ENCODE results near the gene ISG20. TPM values are rescaled to one million over a fixed set of nuclear protein-coding genes. Genes with fewer than 3 reads are reported as not detected.

ISG20 gene
- total RNA-seq, 1 donor from 2014 or later: 15.9 TPM

- Histone ChIP-seq H3K4me1 (ENCODE audit: insufficient read depth, low read length) (peaks cover 22% of the 10 kb centered on the region), H3K9me3 (ENCODE audit: insufficient read depth, low read depth, low read length) (no peaks in the 10 kb centered on the region), H3K9ac (ENCODE audit: low read length) (no peak overlapping the region), H3K4me3 (ENCODE audit: insufficient read depth, low read depth, low read length) (no peak overlapping the region), H3K4me2 (ENCODE audit: low read length) (no peak overlapping the region), H4K20me1 (ENCODE audit: insufficient read depth, low read length) (peaks cover 7% of the 10 kb centered on the region), H3K36me3 (ENCODE audit: insufficient read depth, low read length) (no peaks in the 10 kb centered on the region), H3K27me3 (ENCODE audit: insufficient read depth, low read length) (no peaks in the 10 kb centered on the region), H2AFZ (ENCODE audit: low read depth, low read length) (no peak overlapping the region), H3K79me2 (ENCODE audit: insufficient read depth, low read length) (no peaks in the 10 kb centered on the region), H3K27ac (ENCODE audit: low read depth, low read length) (no peak overlapping the region)
- H3K4me3 Mint-ChIP-seq (ENCODE audit: unreplicated experiment): no peak overlapping the region
- H3K4me1 Mint-ChIP-seq (ENCODE audit: low read depth, unreplicated experiment): peaks cover 13% of the 10 kb centered on the region
- no peak for TF ChIP-seq EZH2 (IDR thresholded peaks at IDR 0.05; ENCODE audit: insufficient read depth, low read length)
- TF ChIP-seq CTCF (IDR thresholded peaks at IDR 0.05; ENCODE audit: insufficient read depth, low read depth, low read length): no peak
- H3K9me3 Mint-ChIP-seq (ENCODE audit: unreplicated experiment): peaks cover 5% of the 10 kb centered on the region
- no peaks in the 10 kb centered on the region for H3K27me3 Mint-ChIP-seq (ENCODE audit: low read depth, unreplicated experiment)
- no peak overlapping the region for H3K27ac Mint-ChIP-seq (ENCODE audit: unreplicated experiment)
- no peak for FAIRE-seq
- DNase-seq (ENCODE audit: low read depth): no peak
- H3K36me3 Mint-ChIP-seq (ENCODE audit: low read depth, unreplicated experiment): peaks cover 7% of the 10 kb centered on the region
Measured at GRCh38 chr15:88645171-88646087, 6.6 kb downstream of the ISG20 start.

GRCh38 chr15:88646088-88646405 is 7.2 kb downstream of the ISG20 start:
- H3K27me3 ChIP-seq (ENCODE audit: insufficient read depth, low read length): no peaks in the 10 kb centered on the region
- Mint-ChIP-seq H3K27me3 (ENCODE audit: low read depth, unreplicated experiment) (no peaks in the 10 kb centered on the region), H3K9me3 (ENCODE audit: unreplicated experiment) (peaks cover 5% of the 10 kb centered on the region), H3K27ac (ENCODE audit: unreplicated experiment) (no peak overlapping the region), H3K4me1 (ENCODE audit: low read depth, unreplicated experiment) (peaks cover 15% of the 10 kb centered on the region), H3K36me3 (ENCODE audit: low read depth, unreplicated experiment) (peaks cover 7% of the 10 kb centered on the region), H3K4me3 (ENCODE audit: unreplicated experiment) (no peak overlapping the region)
- no peak overlapping the region for H3K27ac ChIP-seq (ENCODE audit: low read depth, low read length)
- H4K20me1 ChIP-seq (ENCODE audit: insufficient read depth, low read length): peaks cover 7% of the 10 kb centered on the region
- H3K9ac ChIP-seq (ENCODE audit: low read length): no peak overlapping the region
- DNase-seq (ENCODE audit: low read depth) (no peak), FAIRE-seq (no peak)
- no peak for TF ChIP-seq CTCF (IDR thresholded peaks at IDR 0.05; ENCODE audit: insufficient read depth, low read depth, low read length)
- no peak for TF ChIP-seq EZH2 (IDR thresholded peaks at IDR 0.05; ENCODE audit: insufficient read depth, low read length)
- H3K4me2 ChIP-seq (ENCODE audit: low read length): no peak overlapping the region
- no peaks in the 10 kb centered on the region for H3K9me3 ChIP-seq (ENCODE audit: insufficient read depth, low read depth, low read length)
- H3K4me3 ChIP-seq (ENCODE audit: insufficient read depth, low read depth, low read length): no peak overlapping the region
- H2AFZ ChIP-seq (ENCODE audit: low read depth, low read length): no peak overlapping the region
- H3K4me1 ChIP-seq (ENCODE audit: insufficient read depth, low read length): peaks cover 22% of the 10 kb centered on the region
- H3K36me3 ChIP-seq (ENCODE audit: insufficient read depth, low read length): no peaks in the 10 kb centered on the region
- H3K79me2 ChIP-seq (ENCODE audit: insufficient read depth, low read length): no peaks in the 10 kb centered on the region

GRCh38 chr15:88646951-88647350 is 8.1 kb downstream of the ISG20 start:
- H2AFZ ChIP-seq (ENCODE audit: low read depth, low read length): no peak overlapping the region
- FAIRE-seq: no peak

More at GRCh38 chr15:88646951-88647350, 8.1 kb downstream of the ISG20 start:
- Histone ChIP-seq H3K9ac (ENCODE audit: low read length) (no peak overlapping the region), H3K4me1 (ENCODE audit: insufficient read depth, low read length) (peaks cover 22% of the 10 kb centered on the region), H3K4me2 (ENCODE audit: low read length) (no peak overlapping the region), H3K27ac (ENCODE audit: low read depth, low read length) (no peak overlapping the region), H3K36me3 (ENCODE audit: insufficient read depth, low read length) (no peaks in the 10 kb centered on the region), H4K20me1 (ENCODE audit: insufficient read depth, low read length) (peaks cover 7% of the 10 kb centered on the region), H3K9me3 (ENCODE audit: insufficient read depth, low read depth, low read length) (no peaks in the 10 kb centered on the region), H3K27me3 (ENCODE audit: insufficient read depth, low read length) (no peaks in the 10 kb centered on the region), H3K4me3 (ENCODE audit: insufficient read depth, low read depth, low read length) (no peak overlapping the region), H3K79me2 (ENCODE audit: insufficient read depth, low read length) (no peaks in the 10 kb centered on the region)
- Mint-ChIP-seq H3K4me1 (ENCODE audit: low read depth, unreplicated experiment) (peaks cover 22% of the 10 kb centered on the region), H3K4me3 (ENCODE audit: unreplicated experiment) (no peak overlapping the region), H3K27me3 (ENCODE audit: low read depth, unreplicated experiment) (no peaks in the 10 kb centered on the region), H3K36me3 (ENCODE audit: low read depth, unreplicated experiment) (peaks cover 7% of the 10 kb centered on the region), H3K27ac (ENCODE audit: unreplicated experiment) (no peak overlapping the region), H3K9me3 (ENCODE audit: unreplicated experiment) (peaks cover 5% of the 10 kb centered on the region)
- no peak for TF ChIP-seq CTCF (IDR thresholded peaks at IDR 0.05; ENCODE audit: insufficient read depth, low read depth, low read length)
- no peak for TF ChIP-seq EZH2 (IDR thresholded peaks at IDR 0.05; ENCODE audit: insufficient read depth, low read length)
- no peak for DNase-seq (ENCODE audit: low read depth)
